ENCODE data around the gene DMBT1. TPM values are rescaled to one million over a fixed set of nuclear protein-coding genes. Genes with fewer than 3 reads are reported as not detected.

The DMBT1 gene
- total and polyA plus RNA-seq, 8 donors = 0.23 to 24.4 (median 1.6) TPM

DNA sequence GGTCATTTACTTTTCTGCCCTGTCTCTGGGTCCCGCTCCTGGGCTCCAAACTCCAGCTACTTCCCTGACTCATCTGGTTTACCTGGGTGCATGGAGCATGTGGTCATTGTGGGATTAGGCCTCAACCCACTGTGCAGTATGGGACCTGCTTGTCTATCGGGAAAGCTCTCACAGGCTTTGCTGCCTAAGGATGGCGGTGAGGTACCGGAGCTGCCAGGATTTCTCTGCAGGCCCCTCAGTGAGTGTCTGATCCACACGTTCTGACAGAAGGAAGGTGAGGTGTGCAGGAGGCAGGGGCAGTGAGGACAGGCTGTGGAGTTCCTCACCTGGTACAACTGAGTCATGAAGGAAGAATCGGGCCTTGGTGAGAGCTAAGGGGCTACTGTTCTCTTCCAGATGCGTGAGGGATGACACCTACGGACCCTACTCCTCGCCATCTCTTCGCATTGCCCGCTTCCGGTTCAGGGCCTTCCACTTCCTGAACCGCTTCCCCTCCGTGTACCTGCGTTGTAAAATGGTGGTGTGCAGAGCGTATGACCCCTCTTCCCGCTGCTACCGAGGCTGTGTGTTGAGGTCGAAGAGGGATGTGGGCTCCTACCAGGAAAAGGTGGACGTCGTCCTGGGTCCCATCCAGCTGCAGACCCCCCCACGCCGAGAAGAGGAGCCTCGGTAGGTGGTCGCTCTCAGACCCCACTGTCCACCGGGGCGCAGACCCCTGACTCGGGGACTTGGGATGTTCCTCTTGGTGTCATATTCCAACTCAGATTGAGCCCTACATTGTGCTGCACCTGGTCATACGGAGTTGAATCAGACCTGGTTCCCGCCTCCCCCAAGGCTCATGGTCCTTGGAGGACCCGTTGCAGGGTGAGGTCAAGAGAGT lies 82.4 kb downstream of the DMBT1 start:
- Histone ChIP-seq H3K27me3 (no peaks in the 10 kb centered on the region), H3K4me1 (peaks cover 0 to under 1% (median under 1%) of the 10 kb centered on the region in 3 donors), H3K36me3 (no peaks in the 10 kb centered on the region), H3K9me3 (no peaks in the 10 kb centered on the region), H3K27ac (no peak overlapping the region), H3K4me3 (no peak overlapping the region)
- ATAC-seq (no peak), FAIRE-seq (no peak), DNase-seq (no peak)
- 93 to 94% methylated on average over 31 of the region's 31 CpGs for WGBS, 2 donors
- TF ChIP-seq CTCF (IDR thresholded peaks at IDR 0.05) = no peak
- intact Hi-C loops (cut with DNase I) = loop anchor here in 1 of 3 donors (5.0 kb wide), 1 partner anchor 64 kb away; no protein-coding TSS in a partner anchor

DNA sequence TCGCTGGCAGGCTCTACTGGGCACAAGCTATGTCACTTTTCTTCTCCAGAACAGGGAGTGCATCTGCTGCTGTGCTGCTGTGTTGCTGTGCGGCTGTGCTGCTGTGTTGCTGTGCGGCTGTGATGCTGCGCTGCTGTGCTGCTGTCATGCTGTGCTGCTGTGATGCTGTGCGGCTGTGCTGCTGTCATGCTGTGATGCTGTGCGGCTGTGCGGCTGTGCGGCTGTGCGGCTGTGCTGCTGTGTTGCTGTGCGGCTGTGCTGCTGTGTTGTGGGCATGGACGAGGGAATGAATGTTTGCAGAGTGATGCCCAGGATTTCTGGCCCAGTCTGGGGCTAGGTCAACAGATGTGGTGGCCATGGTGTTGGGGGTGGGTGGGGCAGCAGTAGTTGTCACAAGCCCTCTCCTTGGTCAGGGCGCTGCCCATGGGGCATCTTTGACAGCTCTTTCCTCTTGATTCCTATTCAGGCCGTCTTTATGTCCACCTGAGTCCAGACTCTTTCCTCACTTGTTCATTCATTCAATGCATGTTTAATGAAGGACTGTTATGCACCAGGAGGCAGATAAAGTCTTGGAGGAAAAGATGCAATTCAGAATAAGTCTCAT lies 83.5 kb downstream of the DMBT1 start:
- no peaks in the 10 kb centered on the region for H3K36me3 ChIP-seq
- peaks cover 0 to 3% (median 0%) of the 10 kb centered on the region in 3 donors for H3K4me1 ChIP-seq
- no peak for ATAC-seq
- 92 to 94% methylated on average over 13 of the region's 13 CpGs for WGBS, 2 donors
- no peak overlapping the region for H3K27ac ChIP-seq
- no peak for FAIRE-seq
- TF ChIP-seq CTCF (IDR thresholded peaks at IDR 0.05) = no peak
- DNase-seq = no peak
- no peak overlapping the region for H3K4me3 ChIP-seq
- H3K27me3 ChIP-seq = no peaks in the 10 kb centered on the region
- intact Hi-C loops (cut with DNase I) = loop anchor here in 1 of 3 donors (5.0 kb wide), 1 partner anchor 63 kb away; no protein-coding TSS in a partner anchor
- H3K9me3 ChIP-seq = no peaks in the 10 kb centered on the region

GRCh38 chr10:122646511-122647382 lies 86.2 kb downstream of the DMBT1 start:
- intact Hi-C loops (cut with DNase I) = loop anchor here in 1 of 3 donors (5.0 kb wide), 1 partner anchor 61 kb away; no protein-coding TSS in a partner anchor
- H3K36me3 ChIP-seq = no peaks in the 10 kb centered on the region
- H3K27ac ChIP-seq = no peak overlapping the region
- whole genome bisulfite sequencing, 2 donors = 64 to 65% methylated on average over 10 of the region's 10 CpGs
- no peaks in the 10 kb centered on the region for H3K27me3 ChIP-seq
- no peak for ATAC-seq
- H3K4me1 ChIP-seq = peaks cover 0 to 6% (median 0%) of the 10 kb centered on the region in 3 donors
- no peak for TF ChIP-seq CTCF (IDR thresholded peaks at IDR 0.05)
- H3K9me3 ChIP-seq = no peaks in the 10 kb centered on the region
- H3K4me3 ChIP-seq = no peak overlapping the region
- no peak for FAIRE-seq
- no peak for DNase-seq

DNA sequence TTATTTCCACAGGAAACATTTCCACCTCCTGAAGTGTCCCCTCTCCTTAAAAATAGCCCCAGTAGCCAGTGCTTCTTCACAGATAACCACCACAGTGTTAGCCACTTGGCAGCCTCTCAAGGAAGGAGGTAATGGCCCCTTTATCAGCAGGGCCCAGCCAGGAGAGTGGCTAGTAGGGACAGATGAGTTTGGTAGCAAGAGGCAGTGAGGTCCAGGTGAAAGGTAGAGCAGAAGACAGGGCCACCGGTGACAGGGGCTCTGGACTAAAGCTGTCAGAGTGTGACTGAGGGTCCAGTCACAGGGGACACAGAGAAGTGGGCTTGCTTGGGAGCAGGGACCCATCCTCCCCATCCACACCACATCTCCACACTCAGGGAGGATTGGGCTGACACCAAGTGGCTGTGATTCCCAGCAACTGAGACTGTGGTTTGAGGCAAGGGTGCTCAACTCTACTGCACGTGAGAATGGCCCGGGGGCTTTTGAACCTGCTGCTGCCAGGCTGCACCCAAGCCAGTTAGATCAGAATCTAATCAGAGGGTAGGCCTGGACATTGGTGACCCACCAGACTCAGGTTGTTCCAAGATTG lies 86.9 kb downstream of the DMBT1 start:
- 88 to 90% methylated on average over 3 of the region's 3 CpGs for WGBS, 2 donors
- Histone ChIP-seq H3K9me3 (no peaks in the 10 kb centered on the region), H3K27me3 (no peaks in the 10 kb centered on the region), H3K4me3 (no peak overlapping the region), H3K36me3 (no peaks in the 10 kb centered on the region), H3K4me1 (peaks cover 0 to 6% (median 0%) of the 10 kb centered on the region in 3 donors), H3K27ac (no peak overlapping the region)
- ATAC-seq = no peak
- no peak for DNase-seq
- no peak for TF ChIP-seq CTCF (IDR thresholded peaks at IDR 0.05)
- intact Hi-C loops (cut with DNase I) = loop anchor here in 1 of 3 donors (5.0 kb wide), 1 partner anchor 60 kb away; no protein-coding TSS in a partner anchor
- no peak for FAIRE-seq
